OCI-LY3 (cell line): ENCODE data around the gene GTF2IRD1.
"Not testable (repeated sequence)": the region's sequence is repeated elsewhere in the genome, so short reads cannot be mapped to it uniquely, and the experiment has no call there.

ENCODE experiments used
- H2AFZ ChIP-seq: fragments of 200-600, 300-600 bp; shearing (Covaris generic); 2 replicates; pipeline ENCODE4 v1.6.0; 2014; ENCODE audit warnings: antibody characterized with exemption, low read depth, low read length
- H3K27ac ChIP-seq: fragments of 200-600, 300-600 bp; sonication (generic); 2 replicates; pipeline ENCODE4 v1.5.1; 2014; ENCODE audit warnings: mild to moderate bottlenecking, low read length, moderate library complexity, mixed read lengths
- H3K27me3 ChIP-seq: fragments of 200-600, 300-600 bp; sonication (generic); 2 replicates; pipeline ENCODE4 v1.6.1; 2014; ENCODE audit warnings: low read depth, low read length, mixed read lengths
- H3K36me3 ChIP-seq: fragments of 200-600, 300-600 bp; sonication (generic); replicated peaks from 2 replicates; pipeline ENCODE3; 2014; ENCODE audit warnings: low read depth, low read length, mixed read lengths
- H3K4me1 ChIP-seq: fragments of 300-600, 200-600 bp; sonication (generic); 2 replicates; pipeline ENCODE4 v1.6.1; 2014; ENCODE audit warnings: low read length, mixed read lengths
- H3K4me2 ChIP-seq: fragments of 200-600, 300-600 bp; sonication (generic); 2 replicates; pipeline ENCODE4 v1.6.1; 2014; ENCODE audit warnings: low read length, mixed read lengths
- H3K4me3 ChIP-seq: fragments of 300-600, 200-600 bp; sonication (generic); 2 replicates; pipeline ENCODE4 v1.5.1; 2014; ENCODE audit warnings: antibody characterized with exemption, mild to moderate bottlenecking, low read length, moderate library complexity
- H3K79me2 ChIP-seq: fragments of 300-600, 200-600 bp; shearing (Covaris generic); 2 replicates; pipeline ENCODE4 v1.6.1; 2014; ENCODE audit warnings: mild to moderate bottlenecking, low read length, mixed read lengths
- H3K9ac ChIP-seq: fragments of 300-600, 200-600 bp; shearing (Covaris generic); 2 replicates; pipeline ENCODE4 v1.6.0; 2014; ENCODE audit warnings: mild to moderate bottlenecking, low read length, moderate library complexity
- H3K9me3 ChIP-seq: fragments of 200-600, 300-600 bp; shearing (Covaris generic); 2 replicates; pipeline ENCODE4 v1.6.1; 2014; ENCODE audit warnings: low read length, mixed read lengths; ENCODE audit not compliant: insufficient read depth
- H4K20me1 ChIP-seq: fragments of 200-600, 300-600 bp; sonication (generic); 2 replicates; pipeline ENCODE4 v1.6.1; 2016; ENCODE audit warnings: low read length, mixed read lengths; ENCODE audit not compliant: insufficient read depth
- EZH2phosphoT487 ChIP-seq: fragments of 200-600 bp; shearing (Covaris generic); IDR thresholded peaks from 2 replicates; pipeline ENCODE4 v1.6.1; 2018; ENCODE audit warnings: antibody characterized with exemption, mixed run types, low read depth
- TF ChIP-seq, protein P1 (sequence below): fragments of 200-600, 300-600 bp; sonication (generic); IDR thresholded peaks from 2 replicates; pipeline ENCODE4 v1.5.1; 2014; ENCODE audit warnings: antibody characterized with exemption, low read length, low read depth

GTF2IRD1 gene

DNA sequence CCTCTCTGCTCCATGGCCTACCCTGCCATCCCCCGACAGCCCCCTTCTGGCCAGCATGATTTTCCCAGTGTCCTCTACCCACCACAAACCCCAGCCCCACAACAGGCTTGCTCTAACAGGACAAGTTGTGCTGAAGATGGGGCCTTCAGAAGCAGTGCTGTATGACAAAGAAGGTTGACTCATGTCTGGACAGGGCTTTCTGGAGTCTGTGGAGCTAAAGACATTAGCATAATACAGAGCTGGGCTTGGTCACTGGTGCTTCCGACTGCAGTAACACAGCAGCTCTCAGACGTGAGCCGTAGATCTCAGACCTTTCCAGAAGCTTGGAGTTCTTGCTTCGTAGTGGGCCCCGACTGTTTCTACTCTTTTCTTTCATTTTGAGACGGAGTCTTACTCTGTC, 100.5 kb downstream of the GTF2IRD1 start:
- TF ChIP-seq EZH2phosphoT487: no peak
- TF ChIP-seq, protein P1, sequence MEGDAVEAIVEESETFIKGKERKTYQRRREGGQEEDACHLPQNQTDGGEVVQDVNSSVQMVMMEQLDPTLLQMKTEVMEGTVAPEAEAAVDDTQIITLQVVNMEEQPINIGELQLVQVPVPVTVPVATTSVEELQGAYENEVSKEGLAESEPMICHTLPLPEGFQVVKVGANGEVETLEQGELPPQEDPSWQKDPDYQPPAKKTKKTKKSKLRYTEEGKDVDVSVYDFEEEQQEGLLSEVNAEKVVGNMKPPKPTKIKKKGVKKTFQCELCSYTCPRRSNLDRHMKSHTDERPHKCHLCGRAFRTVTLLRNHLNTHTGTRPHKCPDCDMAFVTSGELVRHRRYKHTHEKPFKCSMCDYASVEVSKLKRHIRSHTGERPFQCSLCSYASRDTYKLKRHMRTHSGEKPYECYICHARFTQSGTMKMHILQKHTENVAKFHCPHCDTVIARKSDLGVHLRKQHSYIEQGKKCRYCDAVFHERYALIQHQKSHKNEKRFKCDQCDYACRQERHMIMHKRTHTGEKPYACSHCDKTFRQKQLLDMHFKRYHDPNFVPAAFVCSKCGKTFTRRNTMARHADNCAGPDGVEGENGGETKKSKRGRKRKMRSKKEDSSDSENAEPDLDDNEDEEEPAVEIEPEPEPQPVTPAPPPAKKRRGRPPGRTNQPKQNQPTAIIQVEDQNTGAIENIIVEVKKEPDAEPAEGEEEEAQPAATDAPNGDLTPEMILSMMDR: no peak
- Histone ChIP-seq H3K4me2 (peak overlapping the region; percentile 65), H3K4me3 (peak overlapping the region; percentile 28; the same call in 1 of the 2 replicates), H3K27ac (no peak overlapping the region), H3K79me2 (no peaks in the 10 kb centered on the region), H3K27me3 (no peaks in the 10 kb centered on the region), H3K9me3 (no peaks in the 10 kb centered on the region), H2AFZ (no peak overlapping the region; the same call in 1 of the 2 replicates), H4K20me1 (no peaks in the 10 kb centered on the region), H3K4me1 (peaks cover 12% of the 10 kb centered on the region), H3K9ac (no peak overlapping the region), H3K36me3 (no peaks in the 10 kb centered on the region)

GRCh38 chr7:74560086-74560719, 106.5 kb downstream of the GTF2IRD1 start:
- Histone ChIP-seq H4K20me1 (no peaks in the 10 kb centered on the region), H3K9ac (no peak overlapping the region), H2AFZ (no peak overlapping the region), H3K4me3 (no peak overlapping the region), H3K4me2 (no peak overlapping the region), H3K27ac (no peak overlapping the region), H3K79me2 (no peaks in the 10 kb centered on the region), H3K36me3 (no peaks in the 10 kb centered on the region), H3K9me3 (no peaks in the 10 kb centered on the region), H3K4me1 (no peaks in the 10 kb centered on the region), H3K27me3 (no peaks in the 10 kb centered on the region)
- TF ChIP-seq, protein P1: no peak
- TF ChIP-seq EZH2phosphoT487: no peak

- Histone ChIP-seq H3K4me2 (no peak overlapping the region), H3K4me1 (no peaks in the 10 kb centered on the region), H3K4me3 (no peak overlapping the region), H3K36me3 (no peaks in the 10 kb centered on the region), H3K27me3 (no peaks in the 10 kb centered on the region), H3K27ac (no peak overlapping the region), H3K79me2 (no peaks in the 10 kb centered on the region), H3K9ac (no peak overlapping the region), H3K9me3 (no peaks in the 10 kb centered on the region), H2AFZ (no peak overlapping the region), H4K20me1 (no peaks in the 10 kb centered on the region)
- TF ChIP-seq, protein P1: no peak
Measured at GRCh38 chr7:74561898-74562613, 108.3 kb downstream of the GTF2IRD1 start.

DNA sequence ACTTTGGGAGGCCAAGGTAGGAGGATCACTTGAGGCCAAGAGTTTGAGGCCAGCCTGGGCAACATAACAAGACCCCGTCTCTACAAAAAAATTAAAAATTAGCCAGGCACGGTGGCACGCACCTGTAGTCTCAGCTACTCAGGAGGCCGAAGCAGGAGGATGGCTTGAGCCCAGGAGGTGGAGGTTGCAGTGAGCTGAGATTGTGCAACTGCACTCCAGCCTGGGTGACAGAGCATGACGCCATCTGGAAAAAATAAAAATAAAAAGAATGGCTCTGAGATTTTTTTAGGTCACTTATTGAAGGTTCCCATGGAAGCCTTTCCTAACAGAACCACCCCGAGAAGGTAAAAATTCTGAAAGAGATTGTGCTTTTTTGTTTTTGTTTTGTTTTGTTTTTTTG, 109.9 kb downstream of the GTF2IRD1 start:
- H3K27me3 ChIP-seq, H2AFZ ChIP-seq, H4K20me1 ChIP-seq, H3K4me2 ChIP-seq, H3K9me3 ChIP-seq, H3K27ac ChIP-seq, H3K36me3 ChIP-seq, H3K4me1 ChIP-seq, H3K79me2 ChIP-seq, H3K4me3 ChIP-seq, H3K9ac ChIP-seq: not testable (repeated sequence)
